Measurements from ENCODE around the gene POTEJ.
"Not testable (repeated sequence)": the region's sequence is repeated elsewhere in the genome, so short reads cannot be mapped to it uniquely, and the experiment has no call there.

The POTEJ gene

GRCh38 chr2:130601648-130602302, 9.5 kb upstream of the POTEJ start:
- DNase-seq (ENCODE audit: low read depth): not testable (repeated sequence)

- not testable (repeated sequence) for DNase-seq (ENCODE audit: low read depth)
These were observed 2.8 kb upstream of the POTEJ start for GRCh38 chr2:130608276-130609001.

DNA sequence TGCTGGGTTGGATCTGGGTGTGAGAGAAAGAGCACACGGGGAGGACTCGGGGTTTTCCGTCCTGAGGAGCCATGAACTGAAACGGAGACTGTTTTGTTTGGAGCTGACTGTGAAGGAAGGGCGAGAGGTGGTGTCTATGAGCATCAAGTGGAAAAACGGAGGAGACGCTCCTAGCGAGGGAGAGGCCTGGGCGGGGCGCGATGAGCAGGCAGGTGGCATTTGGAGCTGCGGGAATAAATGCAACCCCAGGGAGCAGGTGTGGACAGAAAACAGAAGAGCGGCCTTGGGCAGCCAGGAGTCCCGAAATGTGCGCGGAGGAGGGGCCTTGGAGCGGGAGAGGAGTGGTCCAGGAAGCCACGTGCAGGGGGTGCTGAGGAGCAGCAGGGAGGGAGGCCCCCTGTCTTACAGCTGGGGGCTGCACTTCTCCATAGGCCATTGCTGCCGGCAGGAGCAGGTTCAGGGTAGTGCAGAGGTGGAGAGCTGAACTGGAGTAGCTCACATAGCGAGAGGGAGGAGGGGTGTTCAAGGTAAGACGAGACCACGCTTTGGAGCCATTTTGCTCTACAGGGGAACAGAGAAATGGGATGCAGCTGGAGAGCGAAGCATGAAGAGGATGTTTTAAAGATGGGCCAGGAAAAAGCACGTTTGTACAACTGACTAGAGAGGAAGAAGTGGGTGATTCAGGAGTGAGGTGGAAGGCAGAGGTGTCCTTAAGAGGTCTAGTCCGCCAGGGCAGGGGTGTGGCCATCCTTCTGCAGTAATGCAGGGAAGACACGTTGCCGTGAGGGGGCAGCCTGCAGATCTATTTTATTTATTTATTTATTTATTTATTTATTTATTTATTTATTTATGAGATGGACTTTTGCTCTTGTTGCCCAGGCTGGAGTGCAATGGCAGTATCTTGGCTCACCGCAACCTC, 2.0 kb upstream of the POTEJ start:
- DNase-seq (ENCODE audit: low read depth): not testable (repeated sequence)

DNA sequence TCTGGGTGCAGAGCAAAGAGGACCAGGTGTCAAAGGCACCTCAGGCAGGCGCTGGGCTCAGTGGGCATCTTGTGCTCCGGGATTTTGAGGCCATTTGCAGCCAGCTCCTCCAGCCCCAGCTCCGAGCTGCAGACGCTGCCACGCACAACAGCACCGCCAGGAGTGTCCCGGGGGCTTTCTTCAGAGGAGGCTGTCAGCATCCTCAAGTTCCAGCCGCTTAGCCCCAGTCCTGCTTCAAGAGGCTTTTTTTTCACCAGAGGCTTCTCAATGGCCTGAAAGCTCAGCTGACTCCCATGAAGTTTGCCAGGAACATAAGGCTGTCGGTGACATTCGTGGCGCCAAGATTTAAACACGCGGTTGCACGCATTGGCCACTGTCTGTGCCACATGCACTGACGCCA, 754 bp upstream of the POTEJ start:
- DNase-seq (ENCODE audit: low read depth): not testable (repeated sequence)

GRCh38 chr2:130628784-130629475, 17.7 kb downstream of the POTEJ start:
- DNase-seq (ENCODE audit: low read depth): not testable (repeated sequence)

GRCh38 chr2:130638973-130639372, 27.7 kb downstream of the POTEJ start:
- DNase-seq (ENCODE audit: low read depth): not testable (repeated sequence)

DNA sequence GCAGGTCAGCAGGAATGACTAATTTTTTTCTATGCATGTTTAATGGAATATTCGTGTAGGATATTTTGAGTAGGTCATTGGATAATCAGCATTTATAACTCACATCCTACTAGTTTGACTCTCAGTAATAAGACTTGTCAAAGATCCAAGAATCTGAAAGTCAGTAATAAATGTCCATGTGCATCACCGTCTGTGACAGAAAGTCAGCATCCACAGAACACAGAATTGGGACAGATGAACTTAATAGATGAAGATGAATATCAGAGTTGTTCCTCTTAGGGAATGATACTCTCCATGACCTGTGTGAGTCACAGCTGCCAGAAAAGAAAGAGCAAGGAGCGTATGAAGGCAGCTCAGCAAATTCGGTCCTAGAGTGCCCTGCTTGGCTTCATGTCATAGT, 30.4 kb downstream of the POTEJ start:
- not testable (repeated sequence) for DNase-seq (ENCODE audit: low read depth)

GRCh38 chr2:130649285-130649684, 38.0 kb downstream of the POTEJ start:
- DNase-seq (ENCODE audit: low read depth): not testable (repeated sequence)

- not testable (repeated sequence) for DNase-seq (ENCODE audit: low read depth)
These were observed 53.3 kb downstream of the POTEJ start for GRCh38 chr2:130664506-130664905.

- not testable (repeated sequence) for DNase-seq (ENCODE audit: low read depth)
These were observed 54.4 kb downstream of the POTEJ start for GRCh38 chr2:130665596-130665995.

GRCh38 chr2:130667516-130667915, 56.3 kb downstream of the POTEJ start:
- DNase-seq (ENCODE audit: low read depth): not testable (repeated sequence)

GRCh38 chr2:130670026-130670745, 58.9 kb downstream of the POTEJ start:
- not testable (repeated sequence) for DNase-seq (ENCODE audit: low read depth)

DNA sequence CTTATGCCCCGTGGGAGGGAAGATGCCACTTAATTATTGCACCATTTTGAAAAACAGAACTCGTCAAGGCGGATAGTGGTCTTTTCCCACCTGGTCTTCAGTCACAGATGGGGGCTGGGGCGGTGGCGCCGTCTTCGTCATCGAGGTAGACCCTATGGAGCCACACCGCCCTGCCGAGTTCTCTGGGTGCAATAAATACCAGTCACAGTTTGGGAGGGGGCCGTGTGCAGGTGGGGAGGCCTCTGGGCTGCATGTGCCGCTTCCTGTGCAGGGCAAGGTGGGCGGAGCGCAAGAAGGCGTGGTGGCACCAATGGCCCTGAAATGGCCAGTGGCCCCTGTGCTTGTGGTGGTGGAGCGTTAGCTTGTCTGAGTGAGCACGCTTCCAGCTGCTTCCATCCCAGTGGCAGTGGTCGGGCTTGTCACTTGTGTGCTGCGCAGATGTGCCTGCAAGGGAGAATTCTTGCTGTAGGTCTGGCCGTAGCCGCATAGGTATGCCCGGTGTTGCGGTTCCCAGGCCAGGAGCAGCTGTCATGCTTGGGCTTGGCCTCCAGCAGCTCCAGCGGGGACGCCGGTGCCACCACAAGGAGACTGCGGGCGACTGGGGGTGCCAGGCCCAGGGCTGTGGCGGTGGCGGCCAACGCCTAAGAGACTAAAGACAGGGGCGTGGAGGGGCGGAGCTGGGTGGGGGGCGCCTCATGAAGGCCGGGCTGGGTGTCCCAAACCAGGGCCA, 81.0 kb downstream of the POTEJ start:
- not testable (repeated sequence) for DNase-seq (ENCODE audit: low read depth)

GRCh38 chr2:130693474-130693873, 82.2 kb downstream of the POTEJ start:
- not testable (repeated sequence) for DNase-seq (ENCODE audit: low read depth)

DNA sequence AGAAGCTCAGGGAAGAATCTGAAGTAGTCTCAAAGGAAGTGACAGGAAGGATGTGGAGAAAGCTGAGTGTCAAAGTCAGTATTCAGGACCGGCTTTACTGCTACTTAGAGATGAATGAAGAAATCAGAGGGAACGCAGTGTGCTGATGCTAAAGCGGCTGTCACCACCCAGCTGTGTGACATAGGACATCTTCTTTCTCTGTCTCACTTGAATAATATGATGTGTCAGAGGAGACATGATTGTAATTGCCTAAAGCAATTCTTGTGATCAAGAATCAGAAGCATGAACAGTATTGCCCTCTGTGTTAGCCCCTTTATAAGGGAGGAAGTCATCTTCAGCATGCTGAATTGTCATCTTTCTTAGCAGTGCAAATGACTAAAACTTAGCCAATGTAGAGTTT, 92.0 kb downstream of the POTEJ start:
- not testable (repeated sequence) for DNase-seq (ENCODE audit: low read depth)

Measured in CMK (cell line).